PC-3 (cell line): Measurements from ENCODE around the gene RAC3. TPM values are rescaled to one million over a fixed set of nuclear protein-coding genes. Genes with fewer than 3 reads are reported as not detected.

ENCODE experiments used
- ATAC-seq: fragments of 200-7000 bp; cut with Tn5 transposase; 2 replicates; pipeline ENCODE4 v1.9.1; 2020; ENCODE audit warnings: mild to moderate bottlenecking, moderate library complexity
- BruUV-seq: library from RNA; stranded (reverse); fragments of 400-500 nt; replicated peaks from 2 replicates; lab custom pipeline; 2021; lab: Mats Ljungman, UMichigan
- CTCF ChIA-PET: fragments of 300-600 bp; sonication (Branson Sonifier 250); formaldehyde crosslinking; loops from one replicate; lab custom pipeline; 2022; ENCODE audit warnings: antibody characterized with exemption; lab: Charles Lee
- POLR2A ChIA-PET: fragments of 300-600 bp; sonication (Branson Sonifier 250); formaldehyde crosslinking; loops from one replicate; lab custom pipeline; 2022; ENCODE audit warnings: antibody characterized with exemption; ENCODE audit not compliant: unreplicated experiment; lab: Charles Lee
- DNase-seq: peaks from one replicate; pipeline ENCODE4 v3.0.0-alpha.2; 2015
- H2AFZ ChIP-seq: fragments of 300-600 bp; sonication (generic); 2 replicates; pipeline ENCODE4 v1.6.0; 2016; ENCODE audit warnings: antibody characterized with exemption, low read length
- H3F3A ChIP-seq: fragments of 300-600 bp; sonication (generic); one replicate; pipeline ENCODE4 v1.6.0; 2017; ENCODE audit warnings: antibody characterized with exemption, low read length, control low read depth, mild to moderate bottlenecking; ENCODE audit not compliant: unreplicated experiment
- H3K27ac ChIP-seq: fragments of 300-600 bp; sonication (generic); 2 replicates; pipeline ENCODE4 v1.5.1; 2016; ENCODE audit warnings: mild to moderate bottlenecking, low read length
- H3K27me3 ChIP-seq: fragments of 300-600 bp; sonication (generic); 2 replicates; pipeline ENCODE4 v1.6.1; 2016; ENCODE audit warnings: low read length, mixed read lengths
- H3K36me3 ChIP-seq: fragments of 300-600 bp; sonication (generic); 2 replicates; pipeline ENCODE4 v1.6.1; 2016; ENCODE audit warnings: low read depth, mixed run types, low read length, mixed read lengths
- H3K4me1 ChIP-seq: fragments of 300-600 bp; sonication (generic); 2 replicates; pipeline ENCODE4 v1.5.1; 2016; ENCODE audit warnings: low read length; ENCODE audit not compliant: insufficient read depth
- H3K4me2 ChIP-seq: fragments of 300-600 bp; sonication (generic); 2 replicates; pipeline ENCODE4 v1.6.0; 2016; ENCODE audit warnings: low read length
- H3K4me3 ChIP-seq: fragments of 300-600 bp; sonication (generic); 2 replicates; pipeline ENCODE4 v1.5.1; 2016; ENCODE audit warnings: mild to moderate bottlenecking, low read length, mixed read lengths
- H3K79me2 ChIP-seq: fragments of 300-600 bp; sonication (generic); 2 replicates; pipeline ENCODE4 v1.6.1; 2017; ENCODE audit warnings: low read length, mixed read lengths
- H3K9ac ChIP-seq: fragments of 300-600 bp; sonication (generic); 2 replicates; pipeline ENCODE4 v1.6.0; 2016; ENCODE audit warnings: mild to moderate bottlenecking, low read length
- H3K9me2 ChIP-seq: fragments of 300-600 bp; sonication (generic); replicated peaks from 2 replicates; pipeline ENCODE4 v1.6.1; 2016; ENCODE audit warnings: mixed run types, low read length, mixed read lengths
- H3K9me3 ChIP-seq: fragments of 300-600 bp; sonication (generic); 2 replicates; pipeline ENCODE4 v1.6.1; 2016; ENCODE audit warnings: low read length, mixed read lengths
- H4K20me1 ChIP-seq: fragments of 300-600 bp; sonication (generic); 2 replicates; pipeline ENCODE4 v1.6.1; 2016; ENCODE audit warnings: low read length, mixed read lengths
- CTCF ChIP-seq: fragments of 300-600 bp; sonication (generic); conservative IDR thresholded peaks from 2 replicates; pipeline ENCODE4 v1.5.1; 2017; ENCODE audit warnings: antibody characterized with exemption, low read depth, mild to moderate bottlenecking, low read length
- EZH2 ChIP-seq: fragments of 300-600 bp; sonication (generic); IDR thresholded peaks from one replicate; pipeline ENCODE4 v1.6.1; 2017; ENCODE audit warnings: antibody characterized with exemption, mild to moderate bottlenecking, low read length; ENCODE audit not compliant: unreplicated experiment
- EZH2phosphoT487 ChIP-seq: fragments of 300-600 bp; sonication (generic); IDR thresholded peaks from 2 replicates; pipeline ENCODE4 v1.6.1; 2018; ENCODE audit warnings: mild to moderate bottlenecking, antibody characterized with exemption, low read length, borderline replicate concordance
- intact Hi-C: fragments of 100-400 bp; cut with micrococcal nuclease; formaldehyde crosslinking; loops from 2 replicates; pipeline ENCODE4 v1.9.0; 2023
- total RNA-seq: library from RNA; depleted of rRNA; stranded (reverse); fragments of >200 nt; gene quantifications from 2 replicates; pipeline ENCODE4 v1.2.3, GENCODE V29; 2014

Gene RAC3
- total RNA-seq, 1 experiment from 2014 or later, result 52.2 TPM

DNA sequence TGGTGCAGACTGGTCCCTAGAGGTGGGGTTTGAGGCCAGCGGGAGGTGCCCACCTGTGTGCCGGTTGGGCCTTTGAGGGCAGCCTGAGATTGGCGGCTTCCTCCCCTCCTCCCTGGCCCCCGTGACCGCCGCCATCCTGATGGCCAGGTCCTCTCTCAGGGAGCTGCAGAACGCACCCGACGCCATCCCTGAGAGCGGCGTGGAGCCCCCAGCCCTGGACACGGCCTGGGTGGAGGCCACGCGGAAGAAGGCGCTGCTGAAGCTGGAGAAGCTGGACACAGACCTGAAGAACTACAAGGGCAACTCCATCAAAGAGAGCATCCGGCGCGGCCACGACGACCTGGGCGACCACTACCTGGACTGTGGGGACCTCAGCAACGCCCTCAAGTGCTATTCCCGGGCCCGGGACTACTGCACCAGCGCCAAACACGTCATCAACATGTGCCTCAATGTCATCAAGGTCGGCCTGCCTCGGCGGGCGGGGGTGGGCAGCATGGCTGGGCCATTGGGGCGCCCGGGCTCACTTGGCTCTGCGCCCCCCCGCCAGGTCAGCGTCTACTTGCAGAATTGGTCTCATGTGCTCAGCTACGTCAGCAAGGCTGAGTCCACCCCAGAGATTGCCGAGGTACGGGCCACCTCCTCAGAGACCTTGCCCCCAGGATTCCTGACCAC lies 23.0 kb downstream of the RAC3 start:
- intact Hi-C loops, result no loop called here
- Histone ChIP-seq H3K27me3 (no peaks in the 10 kb centered on the region), H4K20me1 (no peaks in the 10 kb centered on the region), H3K4me1 (peaks cover 8% of the 10 kb centered on the region; the same call in 1 of the 2 replicates), H3K4me3 (no peak overlapping the region), H3K36me3 (peaks cover 31% of the 10 kb centered on the region), H3K4me2 (no peak overlapping the region), H3F3A (no peaks in the 10 kb centered on the region), H3K9ac (no peak overlapping the region), H3K79me2 (peaks cover 28% of the 10 kb centered on the region), H2AFZ (no peak overlapping the region), H3K9me2 (no peaks in the 10 kb centered on the region), H3K9me3 (no peaks in the 10 kb centered on the region), H3K27ac (no peak overlapping the region)
- no peak for TF ChIP-seq EZH2phosphoT487
- no peak for TF ChIP-seq EZH2
- TF ChIP-seq CTCF, result no peak
- ChIA-PET CTCF (no interaction called here), POLR2A (no interaction called here)
- BruUV-seq, result no TSS peak
- ATAC-seq (no peak), DNase-seq (no peak)

- Histone ChIP-seq H3K4me1 (peaks cover 8% of the 10 kb centered on the region; the same call in 1 of the 2 replicates), H3F3A (no peaks in the 10 kb centered on the region), H3K4me3 (no peak overlapping the region), H3K79me2 (peaks cover 28% of the 10 kb centered on the region), H3K27me3 (no peaks in the 10 kb centered on the region), H4K20me1 (no peaks in the 10 kb centered on the region), H3K9ac (no peak overlapping the region), H3K9me2 (no peaks in the 10 kb centered on the region), H3K9me3 (no peaks in the 10 kb centered on the region), H3K4me2 (no peak overlapping the region), H3K36me3 (peaks cover 38% of the 10 kb centered on the region), H2AFZ (no peak overlapping the region), H3K27ac (no peak overlapping the region)
- ATAC-seq (no peak), DNase-seq (no peak)
- BruUV-seq, result no TSS peak
- intact Hi-C loops, result no loop called here
- TF ChIP-seq EZH2 (no peak), CTCF (no peak), EZH2phosphoT487 (no peak)
- CTCF ChIA-PET, result interaction anchor here (0.6 kb wide), 2 partner anchors 33 to 99 kb away, joined by 3 to 4 read pairs; partner anchors contain the start of gene CENPX
- POLR2A ChIA-PET, result no interaction called here
These were observed 23.8 kb downstream of the RAC3 start for GRCh38 chr17:82055023-82055964.
